Tibial nerve (tissue), 3 donors: ENCODE results near the gene HSF5.

Source experiments
- CTCF ChIP-seq, 5 experiments: fragments of 200-600 bp in 3 of 5; fragments of 450-650 bp in 2 of 5; sonication (generic) in 3 of 5; IDR thresholded peaks; one replicate each; pipeline ENCODE4 v1.5.1; 2016 to 2019; ENCODE audit warnings: antibody characterized with exemption in 5 of 5, mild to moderate bottlenecking in 3 of 5, moderate library complexity in 2 of 5
- POLR2A ChIP-seq, 2 donors: fragments of 450-650 bp; IDR thresholded peaks; one replicate each; pipeline ENCODE4 v1.6.1; 2017; ENCODE audit warnings: antibody characterized with exemption in 2 of 2, mild to moderate bottlenecking in 2 of 2, moderate library complexity in 2 of 2

DNA sequence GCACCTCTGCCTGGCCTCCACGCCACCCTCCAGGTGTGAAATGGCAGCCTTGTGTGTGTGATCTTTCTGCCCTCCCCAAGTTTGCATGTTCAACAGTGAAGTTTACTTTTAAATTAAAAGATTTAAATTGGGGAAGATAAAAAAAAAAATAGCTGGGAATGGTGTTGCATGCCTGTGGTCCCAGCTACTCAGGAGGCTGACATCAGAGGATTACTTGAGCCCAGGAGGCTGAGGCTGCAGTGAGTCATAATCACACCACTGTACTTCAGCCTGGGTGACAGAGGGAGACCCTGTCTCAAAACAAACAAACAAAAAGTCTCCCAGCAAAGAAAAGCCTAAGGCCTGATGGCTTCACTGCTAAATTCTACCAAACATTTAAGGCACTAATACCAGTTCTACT is 35.5 kb downstream of the HSF5 start:
- no peak for TF ChIP-seq CTCF (IDR thresholded peaks at IDR 0.05)
- TF ChIP-seq POLR2A (IDR thresholded peaks at IDR 0.05): no peak
